ENCODE measurements around the gene SLC39A9. TPM values are rescaled to one million over a fixed set of nuclear protein-coding genes. Genes with fewer than 3 reads are reported as not detected.

The SLC39A9 gene
- total and polyA plus RNA-seq, 8 donors: 12.1 to 121 (median 19.6) TPM

DNA sequence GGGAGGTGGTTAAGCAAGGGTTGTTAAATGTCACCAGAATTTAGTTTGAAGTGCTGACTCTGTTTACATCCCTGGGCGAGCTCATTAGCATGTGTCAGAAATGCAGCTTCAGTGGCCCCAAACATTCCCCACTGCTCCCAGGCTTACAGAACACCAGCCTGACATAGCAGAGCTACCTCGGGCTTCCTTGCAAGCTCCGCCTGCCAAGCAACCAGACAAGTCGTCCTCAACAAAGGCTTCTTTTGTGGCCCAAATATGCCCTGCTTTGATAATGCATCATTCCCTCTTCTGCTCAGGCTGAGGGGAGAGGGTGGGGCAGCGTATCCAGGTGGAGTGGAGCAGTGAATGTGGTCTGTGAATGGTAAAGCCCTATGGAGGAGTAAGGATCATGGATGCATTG lies 28.4 kb upstream of the SLC39A9 start:
- no peaks in the 10 kb centered on the region for H3K9me3 ChIP-seq
- H3K4me3 ChIP-seq: no peak overlapping the region
- WGBS, 5 donors: 53 to 68% (median 57%) methylated on average over 5 of the region's 5 CpGs
- no peaks in the 10 kb centered on the region for H3K4me1 ChIP-seq
- H3K27me3 ChIP-seq: no peaks in the 10 kb centered on the region
- intact Hi-C loops (cut with DNase I; ENCODE audit: low total_unique reads): no loop called here
- peaks cover 0 to 16% (median 3%) of the 10 kb centered on the region in 4 donors for H3K36me3 ChIP-seq
- TF ChIP-seq CTCF (IDR thresholded peaks at IDR 0.05) (no peak), POLR2AphosphoS5 (IDR thresholded peaks at IDR 0.05) (no peak), POLR2A (IDR thresholded peaks at IDR 0.05) (no peak), EP300 (IDR thresholded peaks at IDR 0.05) (no peak)
- H3K27ac ChIP-seq: no peak overlapping the region
- DNase-seq: no peak

DNA sequence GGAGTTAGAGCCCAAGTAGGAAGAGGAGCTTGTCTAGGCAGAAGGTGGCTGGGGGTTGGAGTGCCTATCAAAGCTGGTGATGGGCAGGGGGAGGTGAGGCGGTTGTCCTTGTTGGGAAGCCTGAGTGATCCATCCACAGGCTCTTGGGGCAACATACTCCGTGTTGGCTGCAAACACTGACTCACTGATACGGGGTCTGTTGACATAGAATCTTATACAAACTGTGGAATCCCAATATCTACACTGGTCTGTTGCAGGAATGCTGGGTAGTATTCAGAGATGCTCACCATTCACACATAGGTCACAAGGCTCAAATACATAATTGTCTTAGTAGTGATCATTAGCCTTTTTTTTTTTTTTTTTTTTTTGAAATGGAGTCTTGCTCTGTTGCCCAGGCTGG lies 26.3 kb upstream of the SLC39A9 start:
- TF ChIP-seq EP300 (IDR thresholded peaks at IDR 0.05): no peak
- TF ChIP-seq CTCF (IDR thresholded peaks at IDR 0.05): no peak
- no peak for TF ChIP-seq POLR2A (IDR thresholded peaks at IDR 0.05)
- no peak for TF ChIP-seq POLR2AphosphoS5 (IDR thresholded peaks at IDR 0.05)
- Histone ChIP-seq H3K4me3 (no peak overlapping the region), H3K27me3 (no peaks in the 10 kb centered on the region), H3K4me1 (no peaks in the 10 kb centered on the region), H3K27ac (no peak overlapping the region), H3K36me3 (peaks cover 0 to 37% (median 23%) of the 10 kb centered on the region in 4 donors), H3K9me3 (peaks cover 0 to 6% (median 0%) of the 10 kb centered on the region in 4 donors)
- intact Hi-C loops (cut with DNase I; ENCODE audit: low total_unique reads): no loop called here
- 73 to 95% (median 77%) methylated on average over 3 of the region's 3 CpGs for WGBS, 5 donors
- no peak for DNase-seq

DNA sequence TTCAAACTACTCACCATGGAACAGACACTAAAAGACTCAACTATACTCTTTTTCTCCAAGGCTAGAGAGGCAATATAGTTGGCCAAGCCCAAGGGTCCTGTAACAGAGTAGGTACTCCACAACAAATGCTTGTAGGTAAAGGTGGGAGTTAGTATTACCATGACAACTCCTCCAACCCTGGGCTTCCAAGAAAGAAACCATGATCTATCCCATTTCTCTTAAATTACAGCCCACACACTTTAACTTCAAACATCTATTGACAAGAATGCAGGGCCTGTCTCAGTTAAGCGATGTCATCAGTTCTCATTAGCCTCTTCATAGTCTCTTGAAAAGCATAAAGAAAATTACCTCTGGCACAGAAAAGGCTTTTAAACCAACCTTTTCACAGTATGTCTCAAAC lies 25.4 kb upstream of the SLC39A9 start:
- intact Hi-C loops (cut with DNase I; ENCODE audit: low total_unique reads): no loop called here
- Histone ChIP-seq H3K4me3 (no peak overlapping the region), H3K27me3 (no peaks in the 10 kb centered on the region), H3K4me1 (no peaks in the 10 kb centered on the region), H3K9me3 (peaks cover 0 to 6% (median 0%) of the 10 kb centered on the region in 4 donors), H3K27ac (no peak overlapping the region), H3K36me3 (peaks cover 0 to 37% (median 29%) of the 10 kb centered on the region in 4 donors)
- WGBS, 5 donors: 44 to 100% (median 92%) methylated on average over 1 of the region's 1 CpG
- no peak for DNase-seq
- TF ChIP-seq POLR2A (IDR thresholded peaks at IDR 0.05) (no peak), POLR2AphosphoS5 (IDR thresholded peaks at IDR 0.05) (no peak), CTCF (IDR thresholded peaks at IDR 0.05) (no peak)

- no peak for DNase-seq
- no peaks in the 10 kb centered on the region for H3K4me1 ChIP-seq
- intact Hi-C loops (cut with DNase I; ENCODE audit: low total_unique reads): no loop called here
- peaks cover 0 to 6% (median 0%) of the 10 kb centered on the region in 4 donors for H3K9me3 ChIP-seq
- peaks cover 0 to 42% (median 37%) of the 10 kb centered on the region in 4 donors for H3K36me3 ChIP-seq
- H3K27ac ChIP-seq: no peak overlapping the region
- H3K27me3 ChIP-seq: no peaks in the 10 kb centered on the region
- TF ChIP-seq EP300 (IDR thresholded peaks at IDR 0.05) (no peak), CTCF (IDR thresholded peaks at IDR 0.05) (no peak), POLR2AphosphoS5 (IDR thresholded peaks at IDR 0.05) (no peak)
- no peak overlapping the region for H3K4me3 ChIP-seq
Measured at GRCh38 chr14:69374235-69374634, 24.3 kb upstream of the SLC39A9 start.

Data from stomach (tissue), 9 donors.